Stimulated activated naive CD4-positive, alpha-beta T cell (primary cell): ENCODE results near the gene CEP63.

ENCODE experiments used
- DNase-seq, 6 experiments: peaks; one replicate each; lab custom pipeline; 2025; lab: John Stamatoyannopoulos, UW

CEP63 gene

DNA sequence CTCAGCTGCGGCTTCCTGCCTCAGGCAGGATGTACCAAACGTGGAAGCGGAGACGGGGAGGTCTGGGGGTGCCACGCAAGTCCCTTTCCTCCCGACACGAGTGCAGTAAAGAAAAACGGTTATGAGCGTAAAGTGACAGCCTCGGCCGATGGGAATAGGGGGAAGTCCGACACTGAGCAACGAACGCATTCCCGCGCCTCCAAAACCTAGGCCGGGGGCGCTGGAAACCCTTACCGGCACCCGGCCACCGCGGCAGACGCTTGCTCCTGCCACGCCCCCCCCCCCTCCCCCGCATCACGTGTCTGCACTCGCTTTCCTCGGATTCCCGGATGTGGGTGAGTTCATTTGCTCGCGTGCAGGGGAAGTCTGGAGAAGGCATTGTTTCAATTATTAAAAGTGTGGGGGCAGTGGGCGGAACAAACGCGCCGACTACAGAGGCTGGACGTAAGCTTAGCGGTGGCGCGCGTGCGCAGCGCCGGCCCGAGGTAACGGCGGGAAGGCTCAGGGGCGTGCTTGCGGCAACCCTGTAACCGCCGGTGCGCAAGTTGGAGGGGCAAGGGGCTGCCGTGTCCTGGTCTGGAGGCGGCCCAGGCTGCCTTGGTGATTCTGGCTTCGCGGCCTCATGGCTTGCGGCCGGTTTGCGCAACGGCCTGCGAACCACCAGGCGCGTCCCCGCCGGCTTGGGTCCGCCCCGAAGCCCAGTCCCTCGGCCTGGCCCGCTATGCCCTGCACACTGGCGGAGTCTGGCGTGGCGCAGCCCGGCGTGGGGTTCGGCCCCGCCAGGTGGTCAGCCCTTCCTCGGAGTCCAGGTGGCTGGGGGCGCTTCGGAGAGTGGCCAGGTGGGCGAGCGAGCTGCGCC lies at the start of gene CEP63, which contains the start of gene ANAPC13:
Gene CEP63, plus strand, starts transcription at position 340 of the 859 bp plus-strand sequence. CDS start 9,264 bp downstream, outside the sequence.
Gene ANAPC13, minus strand, starts transcription at position 268 of the 859 bp plus-strand sequence. CDS start 3,081 bp downstream, outside the sequence.
- peak; percentile 87 to 99 (median 94) for DNase-seq

DNA sequence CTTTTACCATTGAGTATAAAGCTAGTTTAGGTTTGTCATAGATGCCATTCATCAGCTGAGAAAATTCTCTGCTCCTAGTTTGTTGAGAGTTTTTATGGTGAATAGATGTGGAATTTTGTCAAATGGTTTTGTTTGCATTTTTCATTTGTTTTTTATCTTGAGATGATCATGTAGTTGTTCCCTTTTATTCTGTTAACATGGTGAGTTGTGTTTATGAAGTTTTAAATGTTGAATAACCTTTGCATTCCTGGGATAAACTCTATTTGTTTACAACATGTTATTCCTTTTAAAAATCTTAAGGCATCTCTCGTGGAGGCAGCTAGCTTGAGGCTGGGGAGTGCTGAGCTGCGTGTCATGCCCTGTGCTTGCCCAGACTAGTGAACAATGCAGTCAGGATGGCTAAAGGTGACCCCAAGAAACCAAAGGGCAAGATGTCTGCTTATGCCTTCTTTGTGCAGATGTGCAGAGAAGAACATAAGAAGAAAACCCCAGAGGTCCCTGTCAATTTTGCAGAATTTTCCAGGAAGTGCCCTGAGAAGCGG lies 48.6 kb upstream of the CEP63 start:
- DNase-seq: no peak

DNA sequence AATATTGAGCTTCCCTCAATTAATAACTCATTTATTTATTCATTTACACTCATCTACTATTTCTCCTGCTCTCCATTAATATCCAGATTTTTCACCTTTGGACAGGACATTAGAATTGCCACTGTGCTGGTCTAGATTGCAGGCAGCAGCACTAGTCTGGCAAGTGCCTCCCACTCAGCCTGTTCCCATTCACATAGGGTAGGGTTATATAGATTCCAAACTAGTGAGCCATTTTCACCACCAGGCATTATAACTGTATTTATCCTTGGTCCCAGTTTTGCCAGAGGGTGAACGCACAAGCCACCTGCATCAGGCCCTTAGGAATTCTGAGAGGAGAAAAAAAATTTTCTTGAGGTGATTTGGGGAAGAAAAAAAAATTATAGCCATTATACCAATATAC lies 44.5 kb upstream of the CEP63 start:
- DNase-seq: no peak

DNA sequence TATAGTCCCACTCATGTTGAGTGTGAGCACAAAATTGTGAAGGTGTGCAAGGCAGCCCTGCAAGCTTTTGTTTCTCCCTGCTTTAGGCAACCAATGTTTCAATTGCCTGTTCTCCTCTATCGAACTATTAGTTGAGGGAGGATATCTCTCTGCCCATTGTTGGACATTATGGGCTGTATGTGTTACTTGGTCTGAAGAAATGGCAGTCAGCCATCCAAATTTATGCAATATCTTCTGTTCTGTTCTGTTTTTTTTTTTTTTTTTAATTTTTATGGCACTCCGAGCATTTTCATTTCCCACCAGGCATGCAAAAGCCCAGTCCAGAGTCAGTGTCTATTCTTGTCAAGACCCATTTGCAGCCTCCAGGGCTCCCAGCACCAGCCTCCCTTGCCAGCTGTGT lies 44.0 kb upstream of the CEP63 start:
- no peak for DNase-seq

DNA sequence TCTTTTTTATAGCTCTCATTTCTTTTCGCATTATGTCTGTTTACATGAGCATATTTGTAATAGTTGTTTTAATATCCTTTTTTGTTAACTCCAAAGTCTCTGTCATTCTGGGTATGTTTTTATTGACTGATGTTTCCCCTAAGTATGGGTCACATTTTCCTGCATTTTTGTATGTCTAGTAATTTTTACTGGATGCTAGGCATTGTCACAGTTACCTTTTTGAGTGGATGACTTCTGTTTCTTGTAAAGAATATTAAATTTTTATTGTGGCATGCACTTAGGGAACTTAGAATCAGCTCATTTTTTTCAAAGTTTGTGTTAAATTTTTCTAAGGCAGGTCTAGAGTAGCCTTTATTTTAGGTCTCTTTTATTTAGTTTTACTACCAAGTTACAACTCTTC lies 40.8 kb upstream of the CEP63 start:
- DNase-seq: no peak

DNA sequence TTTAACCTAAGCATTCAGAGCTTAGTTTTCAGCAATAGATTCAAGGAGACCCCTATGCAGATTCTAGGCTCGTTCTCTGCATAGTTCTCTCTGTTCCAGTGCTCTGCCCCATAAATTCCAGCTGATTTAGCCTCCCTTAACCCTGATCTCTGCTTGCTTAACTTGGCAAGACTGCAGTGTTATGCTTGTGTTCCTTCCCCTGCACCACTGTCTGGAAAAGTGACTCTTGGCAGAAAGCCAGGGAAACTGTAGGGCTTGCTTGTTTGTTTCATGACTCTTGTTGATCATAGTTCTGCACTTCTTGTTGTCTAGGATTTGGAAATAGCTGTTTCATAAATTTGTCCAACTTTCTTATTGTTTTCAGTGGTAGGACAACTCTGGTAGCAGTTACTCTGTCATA lies 40.2 kb upstream of the CEP63 start:
- DNase-seq: no peak

DNA sequence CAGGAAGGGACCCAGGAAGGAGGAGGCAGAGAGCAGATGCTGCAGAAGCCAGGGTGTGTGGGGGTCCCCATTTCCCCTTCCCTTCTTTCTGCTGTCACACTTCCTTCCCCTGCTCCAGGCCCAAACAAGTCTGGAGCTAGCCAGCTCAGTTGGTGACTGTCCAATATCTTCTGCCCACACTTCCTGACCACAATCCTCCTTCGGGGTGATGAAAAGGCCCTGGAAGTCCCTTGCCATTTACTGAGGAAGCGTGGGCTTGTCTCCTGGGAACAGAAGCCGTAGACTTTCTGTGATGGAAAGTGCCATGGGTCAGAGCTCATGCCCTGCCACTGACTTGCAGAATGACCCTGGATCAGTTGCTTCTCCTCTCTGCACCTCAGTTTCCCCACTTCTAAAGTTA lies 39.1 kb upstream of the CEP63 start:
- no peak for DNase-seq

DNA sequence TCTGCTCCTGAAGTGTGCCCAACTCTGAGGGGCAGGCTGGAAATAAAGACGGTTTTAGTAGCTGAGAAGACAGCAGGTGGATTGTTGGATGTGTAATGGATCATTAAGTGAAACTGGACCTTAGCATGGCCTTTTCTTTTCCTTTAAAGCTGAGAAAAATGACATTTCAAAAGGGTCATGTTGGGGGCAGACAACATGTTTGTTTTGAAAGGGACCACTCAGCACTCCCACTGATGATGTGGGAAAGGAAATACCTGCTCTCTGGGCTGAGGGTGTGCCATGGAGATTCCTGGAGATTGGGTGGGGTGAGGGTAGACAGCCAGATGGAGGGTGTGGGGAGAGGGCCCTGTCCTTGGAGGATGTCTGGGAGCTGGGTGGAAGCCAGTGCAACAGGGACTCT lies 38.5 kb upstream of the CEP63 start:
- no peak for DNase-seq

DNA sequence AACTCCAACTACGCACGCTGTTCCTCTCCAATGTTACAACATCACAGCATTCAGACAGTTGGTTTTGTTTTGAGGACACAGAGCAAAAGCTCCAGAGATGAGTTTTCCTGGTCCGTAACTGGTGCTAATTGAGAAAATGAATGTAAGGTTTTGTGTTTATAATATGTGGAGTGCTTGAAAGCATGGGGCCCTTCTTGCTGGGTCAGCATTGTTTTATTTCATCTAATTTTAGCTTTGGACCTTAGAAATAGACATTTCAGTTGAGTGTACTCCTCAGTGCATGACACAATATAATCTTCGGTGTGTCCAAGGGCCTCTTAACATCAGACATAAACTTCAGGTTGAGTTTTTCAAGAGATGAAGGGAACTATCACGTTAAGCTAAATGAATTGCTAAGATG lies 37.2 kb upstream of the CEP63 start:
- no peak for DNase-seq

DNA sequence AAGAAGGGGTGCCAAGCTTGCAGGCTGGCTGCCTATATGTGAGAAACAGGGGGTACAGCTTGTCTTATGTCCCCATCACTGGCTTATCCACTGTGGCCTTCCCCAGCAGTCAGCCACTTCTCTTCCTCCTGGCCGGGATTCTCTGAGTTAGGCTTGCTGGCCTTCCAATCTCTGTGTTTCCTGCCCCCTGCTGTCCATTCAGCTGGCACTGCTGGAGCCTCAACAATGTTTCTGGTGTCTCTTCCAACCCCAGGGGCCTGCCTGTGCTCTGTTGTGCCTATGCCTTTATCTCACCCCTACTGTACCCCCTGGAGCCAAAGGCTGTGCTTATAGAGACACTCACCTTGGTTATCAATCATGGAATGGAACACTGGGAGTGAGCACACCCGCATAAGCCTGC lies 36.6 kb upstream of the CEP63 start:
- no peak for DNase-seq

DNA sequence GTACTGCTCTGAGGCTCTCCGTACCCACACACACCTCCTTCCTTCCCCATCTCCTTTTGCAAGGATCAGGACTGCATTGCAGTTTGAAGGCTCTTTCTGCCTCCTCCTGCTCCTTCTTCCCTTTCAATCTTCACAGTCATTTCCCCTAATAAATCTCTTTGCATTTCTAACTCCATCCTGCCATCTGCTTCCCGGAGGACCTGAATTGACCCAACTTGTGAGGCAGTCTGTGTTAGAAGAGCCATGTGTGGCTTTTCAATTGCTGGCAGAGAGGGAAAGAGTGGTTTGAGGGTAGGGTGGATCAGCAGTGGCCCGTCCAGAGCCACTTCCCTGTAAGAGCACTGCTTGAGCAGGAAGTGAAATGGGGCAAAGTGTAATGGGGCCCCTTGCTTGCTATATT lies 35.9 kb upstream of the CEP63 start:
- DNase-seq: no peak

DNA sequence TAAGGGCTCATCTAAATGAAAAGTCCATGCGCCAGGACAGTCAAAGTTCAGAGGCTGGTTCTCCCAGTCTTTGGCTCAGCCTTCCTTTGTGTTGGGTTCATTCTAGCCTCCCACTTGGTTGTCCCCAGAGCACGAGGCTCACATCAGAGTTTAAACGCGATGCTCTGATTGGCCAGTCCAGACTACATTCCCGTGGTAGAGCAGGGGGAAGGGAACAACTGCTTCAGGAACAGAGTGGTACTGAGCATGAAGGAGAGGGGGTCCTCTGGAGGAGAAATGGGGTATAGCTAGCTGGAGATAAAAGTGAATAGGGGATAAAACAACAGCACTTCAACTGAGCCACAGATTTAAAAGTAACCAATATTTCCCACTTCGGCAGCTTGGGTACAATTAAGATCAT lies 32.2 kb upstream of the CEP63 start:
- no peak for DNase-seq

DNA sequence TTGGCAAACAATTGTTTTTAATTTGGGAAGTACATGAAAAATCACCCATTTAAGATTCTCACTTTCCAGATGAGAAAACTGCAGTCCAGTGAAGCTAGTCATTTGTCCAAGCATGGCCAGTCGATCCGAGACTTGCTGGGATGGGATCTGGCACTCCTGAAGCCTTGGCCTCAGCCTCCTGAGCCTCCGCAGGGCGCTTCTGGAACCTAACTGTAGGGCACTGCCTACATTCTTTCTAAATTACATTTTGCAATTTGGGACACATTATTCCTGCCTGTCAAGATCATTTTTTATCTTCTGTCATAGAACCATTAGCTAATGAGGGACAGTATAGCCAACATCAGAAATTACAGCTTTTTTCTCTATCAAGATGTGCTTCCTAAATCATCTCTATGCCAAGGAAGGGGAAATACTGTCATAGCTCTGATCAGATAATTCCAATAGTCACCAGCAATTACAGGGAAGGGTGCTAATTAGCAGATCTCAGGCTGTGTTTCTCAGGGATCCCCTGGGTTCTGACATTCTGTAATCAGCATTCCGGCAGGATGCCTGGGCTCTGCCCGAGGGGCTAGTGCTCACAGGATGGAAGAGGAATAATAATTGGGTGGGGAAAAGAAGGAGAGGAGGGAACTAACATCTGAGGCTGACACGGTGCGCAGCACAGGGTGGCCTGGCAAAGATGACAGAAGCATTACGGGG lies 28.3 kb upstream of the CEP63 start:
- DNase-seq: no peak

DNA sequence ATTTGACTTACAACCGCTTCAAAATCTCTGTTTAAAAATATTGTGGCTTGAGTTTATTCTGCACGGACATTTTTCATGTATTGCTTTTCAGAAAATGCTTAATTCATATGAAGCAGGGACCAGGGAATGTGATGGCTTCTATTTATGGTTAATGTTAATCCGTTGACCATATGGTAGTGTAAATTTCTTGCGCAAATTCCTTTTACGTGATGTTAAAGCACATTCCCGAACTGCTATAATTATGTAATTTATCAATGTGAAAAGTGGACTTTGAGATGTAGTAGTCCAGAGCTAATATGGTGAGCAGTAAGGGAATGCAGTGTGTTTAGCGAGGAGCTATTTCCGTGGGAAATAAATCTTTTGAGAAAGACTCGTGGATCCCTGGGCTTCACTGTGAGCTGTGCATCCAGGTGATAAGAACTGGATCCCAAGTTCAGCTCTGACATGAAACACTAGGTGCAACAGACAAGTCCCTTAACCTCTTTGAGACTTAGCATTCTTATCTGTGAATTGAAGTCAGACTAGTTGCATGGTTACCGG lies 27.4 kb upstream of the CEP63 start:
- no peak for DNase-seq

DNA sequence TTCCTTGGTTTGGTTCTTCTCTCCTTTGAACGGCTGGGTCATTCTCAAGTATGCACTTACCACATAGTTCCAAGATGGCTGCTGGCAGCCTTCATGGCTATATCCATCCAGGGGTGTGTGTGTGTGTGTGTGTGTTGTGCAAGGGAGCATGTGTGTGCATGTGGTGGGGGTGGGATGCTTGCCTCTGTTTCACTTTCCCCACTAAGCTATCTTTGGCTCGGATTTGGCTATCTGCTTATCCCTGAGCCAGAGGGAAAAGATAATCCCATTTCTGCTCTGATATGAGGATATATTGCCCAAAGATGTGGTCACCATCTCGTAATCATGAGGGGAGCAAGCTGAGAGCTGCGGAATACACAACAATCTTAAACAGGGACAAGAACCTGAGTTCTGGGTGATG lies 26.3 kb upstream of the CEP63 start:
- DNase-seq: no peak

DNA sequence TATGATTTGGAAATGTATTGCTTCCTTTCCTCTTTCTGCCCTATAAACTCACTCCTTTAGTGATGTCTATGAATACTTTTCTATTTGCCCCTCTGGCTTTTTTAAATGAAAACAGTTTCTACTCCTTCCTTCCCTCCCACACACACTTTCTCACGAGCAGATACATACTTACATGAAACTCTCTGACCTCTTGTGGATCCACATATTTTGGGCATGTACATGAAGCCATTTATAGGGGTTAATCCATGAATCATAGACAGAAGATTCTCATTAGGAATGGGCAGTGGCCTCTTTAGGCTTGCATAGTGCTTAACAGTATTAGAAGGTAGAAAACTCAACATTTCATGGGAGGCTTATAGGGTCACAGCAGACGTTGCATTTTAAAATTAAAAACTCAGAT lies 24.9 kb upstream of the CEP63 start:
- no peak for DNase-seq

DNA sequence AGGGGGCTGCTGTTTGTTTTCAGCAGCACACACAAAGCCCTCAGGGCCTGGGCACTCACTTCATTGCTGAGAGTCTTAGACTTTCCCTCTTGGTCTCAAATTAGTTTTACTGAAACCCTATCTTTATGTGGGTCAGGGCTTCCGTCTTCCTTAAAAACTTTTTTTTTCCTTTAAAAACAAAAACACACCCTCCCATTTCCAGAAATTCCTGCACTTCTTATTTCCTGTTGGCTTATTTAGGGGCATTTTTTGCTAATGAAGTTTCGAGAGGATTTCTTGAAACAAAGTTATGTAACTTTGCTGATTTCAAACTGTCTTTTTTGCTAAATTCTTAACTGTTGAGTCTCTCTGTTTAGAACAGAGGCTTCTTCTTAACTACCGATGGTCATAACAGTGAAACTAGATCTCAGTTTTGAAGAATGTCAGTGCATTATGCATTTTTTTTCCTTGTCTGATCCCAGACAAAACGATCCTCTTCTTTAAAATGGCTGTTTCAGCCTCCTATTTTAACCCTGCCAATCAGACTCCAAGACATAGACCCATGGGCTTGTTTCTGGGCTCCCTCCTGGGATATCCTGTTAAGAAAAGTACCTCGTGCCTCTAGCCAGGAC lies 23.4 kb upstream of the CEP63 start:
- no peak for DNase-seq

DNA sequence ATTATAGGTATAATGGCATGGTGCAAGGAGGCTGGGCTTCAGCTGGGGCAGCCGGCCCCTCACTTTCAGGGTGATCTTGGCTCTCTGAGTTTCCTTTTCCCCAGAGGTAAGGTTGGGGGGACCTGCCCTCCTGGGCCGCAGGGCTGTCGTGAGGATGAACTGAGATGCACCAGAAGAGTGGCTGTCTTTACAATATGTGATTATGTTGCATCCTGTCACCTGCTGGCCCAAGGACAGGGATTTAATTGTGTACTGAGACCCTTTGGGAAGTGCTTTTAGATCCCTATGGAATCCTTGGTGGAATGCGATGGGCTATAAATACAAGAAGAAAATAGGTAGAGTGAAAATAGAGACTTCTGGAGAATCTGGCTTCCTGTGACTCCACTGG lies 22.2 kb upstream of the CEP63 start:
- no peak for DNase-seq

DNA sequence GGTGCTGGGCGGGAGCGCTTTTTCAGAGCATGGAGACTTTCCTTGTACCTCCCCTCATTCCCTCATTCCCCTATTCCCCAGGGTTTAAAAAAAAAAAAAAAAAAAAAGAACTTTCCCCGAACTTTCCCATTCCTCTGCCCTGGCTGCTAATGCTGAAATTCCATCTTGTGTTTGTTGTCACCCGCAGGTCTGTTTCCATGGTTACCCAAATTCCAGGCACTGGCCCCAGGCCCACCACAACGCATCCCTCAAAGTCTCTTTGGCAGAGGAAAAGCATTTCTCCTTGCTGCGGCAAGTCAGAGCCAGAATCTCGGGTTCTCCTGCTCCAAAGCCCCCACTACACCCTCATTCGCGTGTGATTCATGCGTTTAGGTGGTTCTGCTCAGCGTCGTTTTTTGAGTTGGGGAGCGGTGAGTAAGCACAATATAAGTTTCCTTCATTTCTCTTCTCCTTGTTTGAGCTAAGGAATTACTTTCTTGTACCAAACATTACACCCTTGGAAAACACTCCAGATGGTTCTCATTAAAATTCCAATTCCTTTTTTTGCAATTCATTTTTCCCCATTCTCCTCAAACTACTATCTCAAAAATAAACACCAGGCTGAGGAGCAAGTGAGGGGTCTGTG lies 21.7 kb upstream of the CEP63 start:
- no peak for DNase-seq

DNA sequence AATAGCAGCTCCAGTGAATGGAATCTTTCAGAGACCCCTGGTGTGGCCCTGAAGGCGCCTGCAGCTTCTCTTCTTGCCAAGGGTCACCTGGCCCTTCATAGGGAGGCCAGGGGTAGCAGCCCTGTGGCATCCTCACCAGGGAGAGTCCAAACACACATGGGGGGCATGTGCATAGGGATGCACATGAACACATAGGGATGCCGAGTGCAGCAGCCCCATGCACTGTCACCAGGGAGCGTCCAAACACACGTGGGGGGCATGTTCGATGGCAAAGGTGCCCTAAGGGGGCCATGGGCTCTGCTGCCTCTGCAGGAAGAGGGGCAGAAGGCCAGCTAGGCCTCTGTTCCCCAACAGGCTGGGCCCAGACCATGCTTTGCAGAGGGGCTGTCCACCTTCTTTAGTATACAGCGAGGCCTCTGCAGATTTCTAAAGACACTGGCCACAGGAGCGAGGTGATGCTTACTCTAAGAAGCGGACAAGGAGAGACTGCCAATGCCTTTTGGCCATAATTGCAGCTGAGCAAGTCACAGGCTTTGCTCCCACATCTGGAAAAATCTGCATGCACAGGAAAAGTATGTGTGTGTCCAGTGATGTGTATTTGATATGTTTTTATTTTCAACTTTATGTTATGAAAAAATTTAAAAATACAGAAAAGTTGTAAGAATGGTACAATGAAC lies 21.0 kb upstream of the CEP63 start:
- DNase-seq: no peak

DNA sequence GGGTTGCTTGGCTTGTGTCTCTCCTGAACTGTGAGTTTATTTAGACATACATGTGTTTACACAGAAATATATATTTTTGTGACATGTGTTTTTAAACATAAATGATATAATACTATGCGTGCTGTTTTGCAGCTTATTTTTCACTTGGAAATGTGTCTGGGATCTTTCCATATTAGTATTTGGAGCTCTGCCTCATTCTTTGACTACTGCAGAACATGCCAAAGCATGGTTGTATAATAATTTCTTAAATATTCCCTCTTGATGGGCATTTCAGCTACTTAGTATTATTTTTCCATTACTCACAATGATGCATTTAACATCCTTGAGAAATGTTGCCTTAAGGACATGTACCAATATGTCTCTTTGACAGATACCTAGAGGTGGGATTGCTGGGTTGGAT lies 19.5 kb upstream of the CEP63 start:
- DNase-seq: no peak
